HEK293 (cell line): ENCODE data around the gene EDAR.
A peak's percentile ranks its signal among the peaks of the same experiment; 100 is the strongest.

Experiments used
- CTCF ChIA-PET: fragments of 350-600 bp; formaldehyde crosslinking; extraction: SDS; loops from one replicate; lab custom pipeline; 2021; ENCODE audit warnings: antibody characterized with exemption; lab: Yijun Ruan, JAX
- POLR2A ChIA-PET: fragments of 300-600 bp; formaldehyde crosslinking; extraction: SDS; loops from one replicate; lab custom pipeline; 2020; ENCODE audit warnings: antibody characterized with exemption, inconsistent platforms; lab: Yijun Ruan, JAX
- H3K27ac ChIP-seq: fragments of 200-500 bp; sonication (Bioruptor generic); 2 replicates; pipeline ENCODE4 v1.5.1; 2014; ENCODE audit warnings: low read depth, low read length, control low read depth, inconsistent platforms; ENCODE audit errors: extremely low read depth
- H3K36me3 ChIP-seq, 2 experiments: fragments of 200-500 bp in 1 of 2; sonication (Bioruptor generic) in 1 of 2; 1 replicate in 1 of 2; 2 replicates in 1 of 2; pipeline ENCODE4 v1.5.1; 2014 to 2017; ENCODE audit warnings: inconsistent platforms in 2 of 2, low read length in 2 of 2; ENCODE audit not compliant: control insufficient read depth in 2 of 2, insufficient read depth in 1 of 2
- H3K4me1 ChIP-seq: fragments of 200-500 bp; sonication (Bioruptor generic); 2 replicates; pipeline ENCODE4 v1.5.1; 2014; ENCODE audit warnings: mild to moderate bottlenecking, low read length, inconsistent platforms; ENCODE audit not compliant: control insufficient read depth, insufficient read depth
- H3K4me3 ChIP-seq: 2 replicates; pipeline ENCODE4 v1.5.1; 2011; ENCODE audit warnings: low read depth, mild to moderate bottlenecking, control low read depth, low read length, moderate library complexity
- H3K9me3 ChIP-seq: fragments of 200-500 bp; sonication (Bioruptor generic); 2 replicates; pipeline ENCODE4 v1.5.1; 2014; ENCODE audit warnings: low read depth, low read length, inconsistent platforms; ENCODE audit not compliant: control insufficient read depth, insufficient read depth
- FEZF1 ChIP-seq: fragments of 450-650 bp; formaldehyde crosslinking; IDR thresholded peaks from 2 replicates; pipeline ENCODE4 v1.5.1; 2016; ENCODE audit warnings: missing biosample characterization, missing genetic modification characterization
- GLI4 ChIP-seq: fragments of 450-650 bp; formaldehyde crosslinking; IDR thresholded peaks from 2 replicates; pipeline ENCODE4 v1.5.1; 2016; ENCODE audit warnings: missing biosample characterization, missing genetic modification characterization
- GLIS1 ChIP-seq: fragments of 450-650 bp; formaldehyde crosslinking; IDR thresholded peaks from 2 replicates; pipeline ENCODE4 v1.5.1; 2016; ENCODE audit warnings: missing biosample characterization, missing genetic modification characterization
- INSM2 ChIP-seq: fragments of 450-650 bp; formaldehyde crosslinking; IDR thresholded peaks from 2 replicates; pipeline ENCODE4 v1.5.1; 2016; ENCODE audit warnings: missing biosample characterization, missing genetic modification characterization
- OSR2 ChIP-seq: fragments of 450-650 bp; formaldehyde crosslinking; IDR thresholded peaks from 2 replicates; pipeline ENCODE4 v1.5.1; 2016; ENCODE audit warnings: missing biosample characterization, missing genetic modification characterization
- PRDM6 ChIP-seq: fragments of 450-650 bp; formaldehyde crosslinking; IDR thresholded peaks from 2 replicates; pipeline ENCODE4 v1.5.1; 2017; ENCODE audit warnings: missing biosample characterization, missing genetic modification characterization
- SCRT2 ChIP-seq: fragments of 450-650 bp; formaldehyde crosslinking; IDR thresholded peaks from 2 replicates; pipeline ENCODE4 v1.5.1; 2016; ENCODE audit warnings: missing biosample characterization, missing genetic modification characterization
- TCF7L2 ChIP-seq: IDR thresholded peaks from 2 replicates; pipeline ENCODE4 v1.6.1; 2011; ENCODE audit warnings: low read depth, mild to moderate bottlenecking, inconsistent platforms, low read length, moderate library complexity, borderline replicate concordance
- TRIM28 ChIP-seq: IDR thresholded peaks from 2 replicates; pipeline ENCODE4 v1.6.1; 2011; ENCODE audit warnings: low read length, control low read depth, borderline replicate concordance
- ZIC2 ChIP-seq: fragments of 450-650 bp; formaldehyde crosslinking; IDR thresholded peaks from 2 replicates; pipeline ENCODE4 v1.5.1; 2016; ENCODE audit warnings: missing biosample characterization, missing genetic modification characterization
- ZNF133 ChIP-seq: fragments of 450-650 bp; formaldehyde crosslinking; IDR thresholded peaks from 2 replicates; pipeline ENCODE4 v1.5.1; 2016; ENCODE audit warnings: missing biosample characterization, missing genetic modification characterization
- ZNF140 ChIP-seq: fragments of 450-650 bp; formaldehyde crosslinking; IDR thresholded peaks from 2 replicates; pipeline ENCODE4 v1.5.1; 2016; ENCODE audit warnings: missing biosample characterization, missing genetic modification characterization
- ZNF280C ChIP-seq: fragments of 450-650 bp; formaldehyde crosslinking; IDR thresholded peaks from 2 replicates; pipeline ENCODE4 v1.5.1; 2016; ENCODE audit warnings: missing biosample characterization, missing genetic modification characterization
- ZNF362 ChIP-seq: fragments of 450-650 bp; formaldehyde crosslinking; IDR thresholded peaks from 2 replicates; pipeline ENCODE4 v1.5.1; 2016; ENCODE audit warnings: missing biosample characterization, missing genetic modification characterization
- ZNF37A ChIP-seq: fragments of 450-650 bp; IDR thresholded peaks from 2 replicates; pipeline ENCODE4 v1.5.1; 2018; ENCODE audit warnings: missing biosample characterization, missing genetic modification characterization
- ZNF623 ChIP-seq: fragments of 450-650 bp; formaldehyde crosslinking; IDR thresholded peaks from 2 replicates; pipeline ENCODE4 v1.5.1; 2016; ENCODE audit warnings: missing biosample characterization, missing genetic modification characterization
- ZNF645 ChIP-seq: fragments of 450-650 bp; formaldehyde crosslinking; IDR thresholded peaks from 2 replicates; pipeline ENCODE4; 2016; ENCODE audit warnings: missing biosample characterization, missing genetic modification characterization
- ZNF670 ChIP-seq: fragments of 450-650 bp; formaldehyde crosslinking; IDR thresholded peaks from 2 replicates; pipeline ENCODE4 v1.5.1; 2016; ENCODE audit warnings: missing biosample characterization, missing genetic modification characterization, low read depth
- ZNF776 ChIP-seq: fragments of 450-650 bp; formaldehyde crosslinking; IDR thresholded peaks from 2 replicates; pipeline ENCODE4 v1.5.0; 2017; ENCODE audit warnings: missing biosample characterization, missing genetic modification characterization, borderline replicate concordance
- ZSCAN30 ChIP-seq: fragments of 450-650 bp; IDR thresholded peaks from 2 replicates; pipeline ENCODE4 v1.5.1; 2018; ENCODE audit warnings: missing biosample characterization, mild to moderate bottlenecking, missing genetic modification characterization, moderate library complexity

EDAR gene

GRCh38 chr2:109021895-109022300, 32.9 kb upstream of the EDAR start (continued):
- no peak for TF ChIP-seq ZNF280C
- no peak for TF ChIP-seq ZNF37A
- no peak for TF ChIP-seq ZNF140 (tag by site-specific recombination)
- no peak for TF ChIP-seq OSR2
- TF ChIP-seq ZSCAN30 (tag by site-specific recombination): no peak
- no peak for TF ChIP-seq ZNF133 (tag by site-specific recombination)

GRCh38 chr2:109020217-109020637, 31.2 kb upstream of the EDAR start:
- Histone ChIP-seq H3K36me3 (no peaks in the 10 kb centered on the region), H3K4me3 (no peak overlapping the region), H3K4me1 (peaks cover 7% of the 10 kb centered on the region), H3K27ac (peak overlapping the region; percentile 8; the same call in 1 of the 2 replicates), H3K9me3 (no peaks in the 10 kb centered on the region)
- CTCF ChIA-PET: interaction anchor here (1.3 kb wide), 1 partner anchor 490 kb away, joined by 3 read pairs; no protein-coding TSS in a partner anchor
- POLR2A ChIA-PET: no interaction called here
- TF ChIP-seq INSM2 (tag by site-specific recombination) (no peak), PRDM6 (peak; percentile 51; the same call in 1 of the 2 replicates), ZNF362 (tag by site-specific recombination) (no peak), OSR2 (peak; percentile 53; the same call in 1 of the 2 replicates), GLIS1 (tag by site-specific recombination) (peak; percentile 32; the same call in 1 of the 2 replicates), ZIC2 (tag by site-specific recombination) (peak; percentile 62; the same call in 1 of the 2 replicates), ZNF670 (tag by site-specific recombination) (no peak), ZNF645 (tag by site-specific recombination) (no peak), TCF7L2 (peak; percentile 81; the same call in 1 of the 2 replicates), FEZF1 (tag by site-specific recombination) (peak; percentile 40), TRIM28 (peak; percentile 87)

GRCh38 chr2:109018452-109018851, 29.4 kb upstream of the EDAR start:
- H3K27ac ChIP-seq: no peak overlapping the region
- no peak overlapping the region for H3K4me3 ChIP-seq
- H3K9me3 ChIP-seq: no peaks in the 10 kb centered on the region
- H3K4me1 ChIP-seq: peaks cover 7% of the 10 kb centered on the region
- TF ChIP-seq GLI4 (tag by site-specific recombination) (no peak), ZNF776 (no peak), SCRT2 (tag by site-specific recombination) (0 out of 2 replicates have a peak, but pooled peaks have one; percentile 12), ZNF623 (tag by site-specific recombination) (peak; percentile 92)
- POLR2A ChIA-PET: no interaction called here
- H3K36me3 ChIP-seq: no peaks in the 10 kb centered on the region
- CTCF ChIA-PET: no interaction called here
